Activated naive CD8-positive, alpha-beta T cell treated with anti-CD3 and anti-CD28 coated beads, Interleukin-2, amount 50 U/mL, for 24 hours (primary cell): ENCODE data around the gene PSMD3.
A peak's percentile ranks its signal among the peaks of the same experiment; 100 is the strongest.

ENCODE experiments used
- ATAC-seq: fragments of 150-1000 bp; cut with Tn5 transposase; one replicate; pipeline ENCODE4 v1.10.0; 2021
- DNase-seq: peaks from one replicate; pipeline ENCODE4 v3.0.0; 2021
- H3K27ac Mint-ChIP-seq: one replicate; pipeline ENCODE4 v1.8.0; 2021; ENCODE audit warnings: mild to moderate bottlenecking, mixed read lengths
- H3K27me3 Mint-ChIP-seq: one replicate; pipeline ENCODE4 v1.8.0; 2021; ENCODE audit warnings: mixed read lengths
- H3K36me3 Mint-ChIP-seq: one replicate; pipeline ENCODE4 v1.8.0; 2021; ENCODE audit warnings: low read depth, mixed read lengths
- H3K4me1 Mint-ChIP-seq: one replicate; pipeline ENCODE4 v1.8.0; 2021; ENCODE audit warnings: mixed read lengths
- H3K4me3 Mint-ChIP-seq: one replicate; pipeline ENCODE4 v1.8.0; 2021; ENCODE audit warnings: mild to moderate bottlenecking, moderate library complexity, mixed read lengths
- H3K9me3 Mint-ChIP-seq: one replicate; pipeline ENCODE4 v1.8.0; 2021; ENCODE audit warnings: mixed read lengths

PSMD3 gene

DNA sequence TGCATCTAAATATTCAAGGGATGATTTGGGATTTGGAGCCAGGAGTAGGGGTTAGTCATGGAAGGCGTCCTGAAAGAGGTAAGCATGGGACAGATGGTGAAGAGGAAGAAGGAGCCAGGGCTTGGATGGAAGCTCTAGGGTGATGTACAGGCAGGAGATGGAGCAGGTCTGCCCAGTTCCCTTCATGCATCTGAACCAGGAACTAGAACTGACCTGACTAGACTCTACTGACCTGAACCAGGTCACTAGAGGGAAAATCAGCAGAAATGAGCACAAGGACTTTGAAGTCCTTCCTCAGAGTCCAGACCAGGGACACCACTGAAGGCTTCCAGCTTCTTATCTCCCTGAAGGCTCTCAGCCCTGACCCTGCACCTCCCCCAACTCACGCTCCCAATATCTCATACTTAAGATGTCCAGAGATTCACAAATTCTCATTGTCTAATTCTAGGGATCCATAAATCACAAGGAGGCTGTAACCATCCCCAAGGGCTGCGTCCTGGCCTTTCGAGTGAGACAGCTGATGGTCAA is 9.5 kb upstream of the PSMD3 start:
- peaks cover 7% of the 10 kb centered on the region for H3K27me3 Mint-ChIP-seq
- DNase-seq (no peak), ATAC-seq (no peak)
- no peak overlapping the region for H3K4me3 Mint-ChIP-seq
- H3K4me1 Mint-ChIP-seq, result no peaks in the 10 kb centered on the region
- H3K9me3 Mint-ChIP-seq, result no peaks in the 10 kb centered on the region
- no peak overlapping the region for H3K27ac Mint-ChIP-seq
- no peaks in the 10 kb centered on the region for H3K36me3 Mint-ChIP-seq

DNA sequence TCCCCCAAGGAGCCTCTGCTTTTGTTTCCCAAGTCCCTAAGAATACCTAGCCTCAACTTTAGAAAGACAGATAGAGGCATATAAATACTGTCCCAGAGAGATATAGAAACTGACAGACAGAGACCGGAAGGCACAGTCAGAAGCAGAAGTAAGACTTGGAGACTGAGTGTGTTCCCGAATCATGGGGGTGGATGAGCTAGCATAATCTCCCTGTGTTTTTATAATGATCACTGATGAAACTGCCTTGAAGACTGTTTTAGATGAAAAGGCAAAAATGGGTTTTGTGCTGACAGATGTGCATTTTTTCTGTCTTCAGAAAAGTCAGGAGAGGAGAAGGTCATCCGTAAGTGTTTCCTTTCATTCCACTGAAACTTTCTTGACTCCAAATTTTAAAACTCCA is 8.3 kb upstream of the PSMD3 start:
- DNase-seq (no peak), ATAC-seq (no peak)
- Mint-ChIP-seq H3K9me3 (no peaks in the 10 kb centered on the region), H3K4me1 (no peaks in the 10 kb centered on the region), H3K27me3 (peaks cover 7% of the 10 kb centered on the region), H3K36me3 (no peaks in the 10 kb centered on the region), H3K27ac (no peak overlapping the region), H3K4me3 (no peak overlapping the region)

- Mint-ChIP-seq H3K36me3 (no peaks in the 10 kb centered on the region), H3K27me3 (peaks cover 7% of the 10 kb centered on the region), H3K9me3 (no peaks in the 10 kb centered on the region), H3K27ac (no peak overlapping the region), H3K4me1 (no peaks in the 10 kb centered on the region), H3K4me3 (no peak overlapping the region)
- DNase-seq, result no peak
- no peak for ATAC-seq
Observed at GRCh38 chr17:39973496-39973895, 7.1 kb upstream of the PSMD3 start.

DNA sequence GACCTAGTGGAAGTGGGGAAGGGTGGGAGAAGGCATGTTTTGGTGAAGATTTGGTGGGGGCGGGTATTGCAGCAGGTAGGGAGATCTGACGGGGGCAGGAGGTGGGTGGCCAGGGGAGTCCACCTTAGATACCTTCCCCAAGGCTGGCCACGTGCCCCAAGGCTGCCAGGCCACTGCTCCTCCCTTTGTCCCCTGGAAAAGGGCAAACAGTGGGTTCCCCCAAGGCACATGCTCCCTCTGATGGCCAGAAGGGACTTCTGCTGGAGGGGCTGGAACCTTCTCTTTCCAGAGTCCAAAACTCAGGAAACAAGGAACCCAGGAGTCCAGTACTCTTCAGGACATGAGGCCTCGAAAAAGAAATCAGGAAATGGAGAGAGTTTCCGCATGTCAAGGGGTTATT is 6.2 kb upstream of the PSMD3 start:
- no peak for ATAC-seq
- no peaks in the 10 kb centered on the region for H3K9me3 Mint-ChIP-seq
- no peaks in the 10 kb centered on the region for H3K36me3 Mint-ChIP-seq
- H3K27ac Mint-ChIP-seq, result no peak overlapping the region
- H3K4me1 Mint-ChIP-seq, result peaks cover 5% of the 10 kb centered on the region
- DNase-seq, result no peak
- peaks cover 13% of the 10 kb centered on the region for H3K27me3 Mint-ChIP-seq
- H3K4me3 Mint-ChIP-seq, result no peak overlapping the region

DNA sequence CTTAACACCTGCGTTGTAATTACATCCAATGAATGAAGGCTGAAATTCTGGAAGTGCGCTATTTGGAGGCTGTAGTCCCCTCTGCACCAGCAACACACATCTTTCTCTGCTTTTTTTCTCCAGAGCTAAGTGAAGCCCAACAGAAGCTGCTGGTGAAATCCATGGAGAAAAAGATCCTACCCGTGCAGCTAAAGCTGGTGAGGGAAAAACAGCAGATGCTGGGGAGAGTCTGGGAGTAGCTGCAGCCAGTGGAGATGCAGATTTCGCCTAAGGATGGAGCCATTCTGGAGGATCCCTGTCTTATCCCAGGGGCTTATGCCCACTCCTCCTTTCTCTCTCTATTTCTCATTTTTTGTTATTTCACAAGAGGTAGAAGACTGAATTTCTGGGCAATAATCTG is 4.8 kb upstream of the PSMD3 start:
- Mint-ChIP-seq H3K4me3 (no peak overlapping the region), H3K4me1 (peaks cover 11% of the 10 kb centered on the region), H3K27me3 (peaks cover 10% of the 10 kb centered on the region), H3K27ac (no peak overlapping the region), H3K9me3 (no peaks in the 10 kb centered on the region), H3K36me3 (no peaks in the 10 kb centered on the region)
- DNase-seq (no peak), ATAC-seq (no peak)

GRCh38 chr17:39979016-39979670 is 1.5 kb upstream of the PSMD3 start:
- no peak for ATAC-seq
- Mint-ChIP-seq H3K4me3 (no peak overlapping the region), H3K9me3 (no peaks in the 10 kb centered on the region), H3K27ac (no peak overlapping the region), H3K4me1 (peaks cover 28% of the 10 kb centered on the region), H3K27me3 (peaks cover 6% of the 10 kb centered on the region), H3K36me3 (peaks cover 14% of the 10 kb centered on the region)
- no peak for DNase-seq

DNA sequence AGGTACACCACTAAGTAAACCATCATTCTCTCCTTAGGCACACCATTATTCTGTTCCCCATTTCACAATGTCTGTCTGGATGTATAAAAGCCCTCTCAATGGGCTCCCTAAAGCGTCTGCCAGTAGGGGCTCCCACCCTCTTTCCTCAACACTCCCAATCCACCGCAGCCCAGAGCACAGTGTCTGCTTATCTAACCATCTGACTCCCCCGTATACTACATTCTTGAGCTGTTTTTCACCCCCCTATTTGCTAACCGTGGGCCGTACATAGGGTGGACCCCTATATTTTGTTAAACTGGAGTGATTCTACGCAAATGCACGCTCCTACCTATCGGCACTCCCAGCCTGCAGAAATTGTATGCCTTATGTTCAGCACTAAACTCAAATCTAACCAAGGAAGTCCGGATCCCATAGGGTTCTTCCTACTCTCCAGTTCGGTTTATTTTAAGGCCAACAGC is 685 bp upstream of the PSMD3 start:
- H3K4me1 Mint-ChIP-seq, result peaks cover 31% of the 10 kb centered on the region
- H3K9me3 Mint-ChIP-seq, result no peaks in the 10 kb centered on the region
- H3K27ac Mint-ChIP-seq, result peak overlapping the region; percentile 96
- H3K4me3 Mint-ChIP-seq, result peak overlapping the region; percentile 95
- peak; percentile 4 for ATAC-seq
- no peak for DNase-seq
- H3K27me3 Mint-ChIP-seq, result peaks cover 6% of the 10 kb centered on the region
- peaks cover 21% of the 10 kb centered on the region for H3K36me3 Mint-ChIP-seq

DNA sequence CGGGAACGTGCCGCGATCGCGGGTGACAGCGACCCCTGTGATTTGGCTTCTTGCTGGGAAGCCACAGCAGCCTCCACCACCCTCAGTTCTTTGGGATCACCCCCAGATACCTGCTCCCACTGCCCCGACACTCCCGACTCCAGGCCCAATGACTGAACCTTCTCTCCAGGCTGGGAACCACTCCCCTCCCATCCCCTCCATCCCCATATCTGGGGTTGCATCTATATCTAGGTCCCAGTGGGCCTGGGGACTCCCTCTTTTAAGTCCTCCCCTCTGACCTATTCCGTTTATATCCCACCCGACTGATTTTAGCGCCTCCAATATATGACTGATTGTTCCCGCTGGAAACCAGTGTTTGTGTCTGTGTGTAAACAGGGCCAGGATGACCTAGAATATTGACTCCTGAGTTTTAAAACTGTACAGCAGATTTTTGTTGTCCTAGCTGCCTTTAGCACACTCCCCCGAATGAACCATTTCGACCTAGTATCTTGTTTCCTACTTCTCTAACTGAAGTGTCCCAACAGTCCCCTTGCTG is 667 bp downstream of the PSMD3 start:
- Mint-ChIP-seq H3K27me3 (peaks cover 6% of the 10 kb centered on the region), H3K36me3 (peaks cover 34% of the 10 kb centered on the region), H3K4me3 (peak overlapping the region; percentile 95), H3K27ac (peak overlapping the region; percentile 96), H3K4me1 (peaks cover 31% of the 10 kb centered on the region), H3K9me3 (no peaks in the 10 kb centered on the region)
- DNase-seq (no peak), ATAC-seq (no peak)

DNA sequence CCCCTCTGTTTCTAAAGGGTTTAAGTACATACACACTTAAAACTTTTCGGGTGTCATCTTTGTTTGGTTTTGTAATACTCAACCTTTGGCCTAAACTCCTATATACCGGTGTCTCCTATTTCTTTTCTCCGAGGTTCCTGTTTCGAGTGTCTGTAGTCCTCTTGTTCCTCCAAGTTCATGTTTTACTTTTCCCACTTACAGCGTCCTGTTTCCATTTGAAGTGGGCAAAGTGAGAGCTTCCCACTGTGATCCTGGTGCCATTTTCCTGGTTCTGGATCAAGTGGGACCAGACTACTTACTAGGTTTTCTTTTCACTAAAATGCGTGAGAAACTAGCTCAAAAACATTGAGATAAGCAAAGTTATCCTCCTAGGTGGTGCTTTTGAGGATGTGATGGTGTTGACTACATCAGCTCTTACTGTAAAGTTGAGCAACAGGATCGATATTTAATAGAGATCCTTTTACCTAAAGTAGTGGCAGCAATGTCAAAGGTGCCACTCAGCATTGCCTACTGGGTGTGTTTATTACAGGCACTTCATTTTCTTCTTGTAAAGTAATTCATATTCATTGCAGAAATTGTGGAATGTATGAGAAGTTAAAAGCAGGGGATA is 1.3 kb downstream of the PSMD3 start:
- H3K9me3 Mint-ChIP-seq, result no peaks in the 10 kb centered on the region
- peaks cover 6% of the 10 kb centered on the region for H3K27me3 Mint-ChIP-seq
- peak overlapping the region; percentile 96 for H3K27ac Mint-ChIP-seq
- H3K4me3 Mint-ChIP-seq, result peak overlapping the region; percentile 95
- no peak for DNase-seq
- H3K36me3 Mint-ChIP-seq, result peaks cover 40% of the 10 kb centered on the region
- no peak for ATAC-seq
- H3K4me1 Mint-ChIP-seq, result peaks cover 31% of the 10 kb centered on the region

GRCh38 chr17:39988206-39988810 is 7.7 kb downstream of the PSMD3 start:
- ATAC-seq (no peak), DNase-seq (no peak)
- Mint-ChIP-seq H3K36me3 (peaks cover 72% of the 10 kb centered on the region), H3K27me3 (no peaks in the 10 kb centered on the region), H3K27ac (no peak overlapping the region), H3K4me3 (no peak overlapping the region), H3K9me3 (no peaks in the 10 kb centered on the region), H3K4me1 (peaks cover 6% of the 10 kb centered on the region)

DNA sequence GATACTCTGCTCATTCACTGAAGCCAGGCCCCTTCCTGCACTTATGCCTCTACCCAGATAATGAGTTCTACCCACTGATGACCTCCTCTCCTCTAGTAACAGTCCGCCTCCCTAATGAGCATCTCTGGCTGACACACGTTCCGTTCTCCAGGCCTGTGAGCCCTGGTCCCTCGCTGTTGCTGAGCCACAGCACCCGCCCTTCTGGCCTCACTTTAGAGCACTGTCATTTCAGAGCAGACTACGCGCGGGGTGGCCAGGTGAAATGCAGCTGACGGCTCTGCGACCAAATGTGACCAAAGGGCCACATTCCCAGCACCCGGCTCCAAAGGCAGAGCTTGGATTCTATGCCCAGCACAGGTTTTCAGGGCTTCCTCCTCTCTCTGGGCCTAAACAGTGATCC is 13.8 kb downstream of the PSMD3 start:
- H3K27ac Mint-ChIP-seq, result no peak overlapping the region
- no peak overlapping the region for H3K4me3 Mint-ChIP-seq
- peaks cover 4% of the 10 kb centered on the region for H3K4me1 Mint-ChIP-seq
- no peaks in the 10 kb centered on the region for H3K27me3 Mint-ChIP-seq
- ATAC-seq (no peak), DNase-seq (no peak)
- peaks cover 59% of the 10 kb centered on the region for H3K36me3 Mint-ChIP-seq
- no peaks in the 10 kb centered on the region for H3K9me3 Mint-ChIP-seq

DNA sequence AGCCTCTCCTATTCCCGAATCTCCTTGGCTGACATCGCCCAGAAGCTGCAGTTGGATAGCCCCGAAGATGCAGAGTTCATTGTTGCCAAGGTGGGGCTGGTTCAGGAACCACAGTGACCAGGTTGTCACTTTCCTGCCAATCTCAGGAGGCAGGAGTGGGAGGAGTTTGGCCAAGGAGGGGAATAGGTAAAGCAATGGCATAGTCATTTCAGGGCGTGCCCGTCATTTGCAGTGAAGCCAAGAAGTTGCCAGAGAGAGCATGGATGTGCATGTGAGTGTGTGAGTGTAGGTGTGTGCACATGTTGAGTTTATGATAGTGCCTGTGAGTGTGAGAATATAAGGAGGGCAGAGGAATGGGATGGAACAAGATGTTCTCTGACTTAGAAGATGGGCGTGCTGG is 14.8 kb downstream of the PSMD3 start:
- DNase-seq, result no peak
- ATAC-seq, result no peak
- no peaks in the 10 kb centered on the region for H3K9me3 Mint-ChIP-seq

DNA sequence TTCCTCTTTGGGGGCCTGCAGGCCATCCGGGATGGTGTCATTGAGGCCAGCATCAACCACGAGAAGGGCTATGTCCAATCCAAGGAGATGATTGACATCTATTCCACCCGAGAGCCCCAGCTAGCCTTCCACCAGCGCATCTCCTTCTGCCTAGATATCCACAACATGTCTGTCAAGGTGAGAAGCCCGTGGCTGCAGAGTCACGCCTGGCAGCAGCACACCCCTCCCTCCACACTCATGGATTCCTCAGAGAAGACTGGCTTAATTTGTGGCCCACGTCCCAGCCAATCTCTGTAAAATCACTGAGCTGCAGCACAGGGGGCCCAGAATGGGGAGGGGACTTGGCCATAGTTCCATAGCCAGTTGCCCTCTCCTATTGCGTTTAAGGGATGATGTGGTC is 15.6 kb downstream of the PSMD3 start:
- DNase-seq, result no peak
- no peaks in the 10 kb centered on the region for H3K27me3 Mint-ChIP-seq
- peaks cover 50% of the 10 kb centered on the region for H3K36me3 Mint-ChIP-seq
- H3K9me3 Mint-ChIP-seq, result no peaks in the 10 kb centered on the region
- no peak overlapping the region for H3K4me3 Mint-ChIP-seq
- H3K4me1 Mint-ChIP-seq, result peaks cover 5% of the 10 kb centered on the region
- ATAC-seq, result no peak
- no peak overlapping the region for H3K27ac Mint-ChIP-seq

More for the DNA sequence above, 14.8 kb downstream of the PSMD3 start:
- peaks cover 55% of the 10 kb centered on the region for H3K36me3 Mint-ChIP-seq
- peaks cover 5% of the 10 kb centered on the region for H3K4me1 Mint-ChIP-seq
- no peak overlapping the region for H3K4me3 Mint-ChIP-seq
- H3K27ac Mint-ChIP-seq, result peak overlapping the region; percentile 4
- no peaks in the 10 kb centered on the region for H3K27me3 Mint-ChIP-seq

- Mint-ChIP-seq H3K27ac (no peak overlapping the region), H3K4me1 (peaks cover 5% of the 10 kb centered on the region), H3K27me3 (no peaks in the 10 kb centered on the region), H3K36me3 (peaks cover 47% of the 10 kb centered on the region), H3K9me3 (no peaks in the 10 kb centered on the region), H3K4me3 (no peak overlapping the region)
- ATAC-seq (no peak), DNase-seq (no peak)
Observed at GRCh38 chr17:39996800-39997199, 16.2 kb downstream of the PSMD3 start.

GRCh38 chr17:39997543-39997942 is 16.9 kb downstream of the PSMD3 start:
- ATAC-seq, result no peak
- Mint-ChIP-seq H3K36me3 (peaks cover 44% of the 10 kb centered on the region), H3K27ac (no peak overlapping the region), H3K27me3 (no peaks in the 10 kb centered on the region), H3K4me3 (no peak overlapping the region), H3K4me1 (peaks cover 5% of the 10 kb centered on the region), H3K9me3 (no peaks in the 10 kb centered on the region)
- no peak for DNase-seq
